Right renal cortex interstitium (tissue), 3 donors: ENCODE data around the gene THADA. TPM values are rescaled to one million over a fixed set of nuclear protein-coding genes. Genes with fewer than 3 reads are reported as not detected.

Experiments
- DNase-seq, 3 donors: peaks; one replicate each; pipeline ENCODE4 v3.0.0-alpha.2; 2013; ENCODE audit warnings: low read depth in 3 of 3, low spot score in 2 of 3
- polyA plus RNA-seq, 3 donors: library from polyadenylated mRNA; unstranded; fragments of 120-200 nt; gene quantifications; one replicate each; pipeline ENCODE4 v1.2.1, GENCODE V29; 2013; ENCODE audit not compliant: insufficient read length in 3 of 3

THADA gene
- polyA plus RNA-seq, 3 donors, result 33.6 to 35.1 (median 34.5) TPM

DNA sequence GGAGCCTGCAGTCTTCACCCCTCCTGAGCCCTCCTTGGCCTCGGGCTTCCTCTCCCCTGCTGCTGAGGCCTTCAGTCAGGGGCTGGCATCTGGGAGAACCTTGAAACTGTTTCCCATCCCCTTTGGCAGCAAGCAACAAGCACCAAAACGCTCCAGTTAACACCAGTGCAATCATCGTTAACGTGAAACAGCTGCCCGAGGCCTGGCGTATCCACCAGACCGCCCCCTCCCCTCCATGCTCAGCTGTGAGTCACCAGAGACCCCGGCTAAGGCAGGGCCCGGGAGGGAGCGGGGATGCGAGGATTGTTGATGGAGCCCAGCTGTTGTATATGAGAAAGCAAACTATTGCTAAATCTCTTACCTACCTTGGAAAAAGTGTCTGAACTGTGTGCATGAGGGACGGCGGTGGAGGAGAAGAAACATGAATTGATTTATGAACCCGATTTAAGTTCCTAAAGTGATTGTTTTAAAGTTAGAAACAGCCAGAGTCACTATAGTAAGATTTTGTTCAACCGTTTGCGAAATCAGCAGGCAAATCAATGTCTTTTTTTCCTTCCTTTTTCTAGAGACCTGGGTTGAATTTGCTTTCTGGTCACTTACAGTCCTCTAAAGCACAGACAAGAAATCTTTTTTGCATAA lies 374.6 kb downstream of the THADA start:
- peak in 2 of 3 donors; percentile 88 to 90 for DNase-seq

DNA sequence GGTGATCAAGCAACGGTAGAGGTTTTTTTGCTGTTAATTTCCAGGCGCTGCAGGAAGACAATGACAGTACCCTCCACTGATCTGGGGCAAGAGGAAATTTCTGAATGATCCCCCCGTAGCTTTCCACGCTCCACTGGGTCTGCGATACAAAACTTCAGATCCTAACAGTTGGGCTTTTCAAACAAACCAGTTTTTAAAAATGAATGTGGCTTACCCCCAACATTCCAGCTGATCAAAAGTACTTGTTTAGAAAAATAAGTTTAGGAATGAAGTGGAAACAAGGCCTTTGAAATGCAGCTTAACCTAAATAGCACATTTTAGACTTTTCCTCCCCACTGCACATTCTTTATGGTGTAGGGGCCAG lies 375.1 kb downstream of the THADA start:
- no peak for DNase-seq

DNA sequence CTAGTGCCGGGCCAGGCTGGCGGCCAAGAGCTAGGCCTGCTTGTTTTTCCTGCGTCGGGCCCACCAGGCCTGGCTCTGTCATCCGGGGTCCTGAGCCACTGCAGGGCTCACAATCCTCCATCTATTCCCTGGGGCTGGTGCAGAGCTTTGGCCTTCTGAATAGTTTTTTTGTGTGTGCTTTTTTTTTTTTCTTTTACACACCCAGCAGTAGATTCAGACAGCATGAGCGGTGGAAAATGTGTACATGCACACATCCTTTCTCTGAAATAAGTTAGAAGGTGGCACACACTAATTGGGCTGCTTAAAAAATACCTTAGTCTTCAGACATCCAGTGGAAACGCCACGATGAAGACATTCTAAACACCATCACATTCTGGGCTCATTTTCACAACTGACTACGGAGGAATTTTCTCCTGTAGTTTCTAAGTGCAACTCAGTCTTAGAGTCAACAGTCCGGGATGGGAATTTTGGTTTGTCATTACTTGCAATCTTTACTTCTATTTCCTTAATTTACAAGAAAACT lies 375.5 kb downstream of the THADA start:
- DNase-seq, result no peak

DNA sequence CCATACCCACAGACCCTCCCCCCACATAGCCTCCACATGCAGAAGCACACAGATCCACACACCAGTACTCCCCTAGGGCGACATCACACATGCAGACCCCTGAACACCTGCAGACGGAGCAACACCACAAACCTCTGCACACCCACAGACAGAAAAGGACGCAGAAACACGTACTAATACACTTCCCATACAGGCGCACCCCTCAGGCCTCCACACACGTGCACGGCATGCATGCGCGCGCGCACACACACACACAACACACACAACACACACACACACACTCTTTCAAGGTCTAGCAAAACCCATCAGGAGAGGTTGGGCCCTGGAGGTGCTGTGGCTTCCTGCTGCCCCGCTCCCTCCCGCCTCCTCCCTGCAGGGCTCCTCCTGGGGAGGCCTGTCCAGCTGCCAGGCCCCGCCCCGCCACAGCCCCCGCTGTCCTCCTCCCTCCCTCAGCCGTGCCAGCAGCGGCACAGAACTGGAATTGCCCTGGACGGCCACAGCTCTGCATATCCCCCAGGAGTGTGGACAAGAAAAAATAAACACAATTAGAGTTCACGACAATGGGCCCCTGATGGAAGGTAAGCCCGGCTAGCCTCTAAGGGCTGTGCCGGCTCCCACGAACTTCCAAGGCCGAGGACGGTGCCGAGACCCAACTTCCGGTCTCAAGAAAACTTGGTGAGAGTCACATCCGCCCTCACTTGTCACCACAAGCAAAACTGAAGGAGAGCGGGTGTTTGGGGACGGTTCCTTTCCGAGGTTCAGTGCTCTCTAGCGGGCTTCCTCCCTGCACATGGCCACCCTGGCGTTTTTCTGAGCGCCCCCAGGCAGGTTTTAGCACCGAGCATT lies 376.2 kb downstream of the THADA start:
- DNase-seq, result no peak

DNA sequence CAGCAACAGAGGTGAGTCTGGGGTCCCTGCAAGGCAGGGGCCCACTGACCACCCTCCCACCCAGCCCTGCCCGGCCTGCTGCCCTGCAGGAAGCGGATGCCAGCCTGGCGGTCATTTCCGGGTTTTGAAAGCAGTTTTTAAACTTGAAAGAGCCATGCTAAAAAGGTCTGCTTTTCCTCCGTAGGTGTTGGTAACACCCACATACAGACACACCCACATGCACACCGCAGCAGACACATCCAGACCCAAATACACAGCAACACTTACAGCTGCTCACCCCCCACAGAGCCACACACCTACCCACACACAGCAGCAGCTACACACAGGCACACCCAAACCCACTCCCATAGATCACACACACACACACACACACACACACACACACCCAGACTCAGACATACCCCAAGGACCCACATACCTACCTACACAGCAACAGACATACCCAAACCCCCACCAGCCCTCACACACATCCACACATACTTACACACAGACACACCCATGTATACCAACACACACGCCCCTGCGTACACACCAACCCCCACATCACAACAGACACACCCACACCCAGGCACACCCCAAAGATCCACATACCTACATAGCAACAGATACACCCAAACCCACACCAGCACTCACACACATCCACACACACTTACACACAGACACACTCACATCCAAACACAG lies 377.0 kb downstream of the THADA start:
- no peak for DNase-seq

DNA sequence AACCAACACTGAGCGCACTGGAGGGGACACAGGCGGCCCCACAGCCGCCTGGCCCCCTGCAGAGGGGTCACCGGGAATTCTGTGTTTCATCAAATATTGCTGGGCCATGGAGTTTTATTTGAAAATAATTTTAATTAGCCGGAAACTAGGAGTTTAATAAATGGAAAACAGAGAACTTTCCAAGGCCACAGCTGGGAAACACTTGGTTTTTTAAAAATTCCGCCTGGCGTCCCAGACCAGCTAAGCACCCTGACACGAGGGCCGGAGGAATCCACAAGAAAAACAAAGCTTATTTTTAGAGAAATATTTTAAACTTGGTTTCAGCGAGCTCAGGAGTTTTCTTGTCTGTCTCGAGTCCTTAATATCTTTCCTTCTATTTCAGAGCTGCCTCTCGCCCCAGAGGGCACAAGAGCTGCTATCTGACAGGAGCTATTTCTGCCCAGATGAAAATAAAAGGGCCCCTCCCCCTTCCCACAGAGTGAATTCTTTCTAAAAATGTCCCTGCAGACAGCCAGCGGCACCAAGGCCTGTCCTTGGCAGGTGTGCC lies 377.6 kb downstream of the THADA start:
- no peak for DNase-seq

DNA sequence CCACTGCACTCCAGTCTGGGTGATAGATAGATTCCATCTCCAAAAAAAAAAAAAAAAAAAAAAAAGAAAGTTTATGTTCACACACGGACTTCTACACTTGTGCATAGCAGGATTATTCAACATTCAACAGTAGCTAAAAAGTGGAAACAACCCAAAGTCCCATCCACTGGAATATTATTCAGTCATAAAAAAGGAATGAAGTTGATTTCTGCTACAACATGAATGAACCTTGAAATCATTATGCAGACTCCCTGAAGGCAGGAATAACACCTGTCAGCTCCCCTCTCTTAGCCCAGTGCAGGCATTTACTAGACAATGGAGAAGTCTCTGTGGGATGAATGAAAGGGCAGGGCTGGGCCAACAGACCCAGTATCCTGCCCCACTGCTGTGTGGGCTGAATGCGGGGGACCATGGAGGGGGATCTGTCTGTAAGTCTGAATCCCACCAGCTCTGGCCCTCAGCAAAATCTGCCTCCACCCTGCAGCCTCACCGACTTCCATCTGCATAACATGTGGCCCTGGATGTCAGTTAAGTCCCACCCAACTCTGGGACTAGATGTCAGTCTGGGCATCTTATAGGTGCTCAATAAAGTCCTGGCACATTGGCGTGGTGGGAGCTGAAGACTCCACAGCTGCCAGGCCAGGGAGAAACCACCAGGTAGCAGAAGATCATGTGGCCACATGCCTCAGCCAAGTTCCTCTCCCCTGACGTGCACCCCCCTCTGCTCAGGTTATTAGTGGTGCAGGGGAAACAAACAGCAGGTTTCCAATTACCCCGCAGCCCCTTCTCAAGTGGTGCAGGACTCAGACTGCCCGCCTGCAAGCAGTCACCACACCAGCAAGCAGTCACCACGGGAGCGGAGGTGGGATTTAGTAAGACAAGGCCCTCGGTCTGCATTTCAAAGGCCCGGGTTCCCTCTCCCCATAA lies 378.3 kb downstream of the THADA start:
- DNase-seq, result no peak

DNA sequence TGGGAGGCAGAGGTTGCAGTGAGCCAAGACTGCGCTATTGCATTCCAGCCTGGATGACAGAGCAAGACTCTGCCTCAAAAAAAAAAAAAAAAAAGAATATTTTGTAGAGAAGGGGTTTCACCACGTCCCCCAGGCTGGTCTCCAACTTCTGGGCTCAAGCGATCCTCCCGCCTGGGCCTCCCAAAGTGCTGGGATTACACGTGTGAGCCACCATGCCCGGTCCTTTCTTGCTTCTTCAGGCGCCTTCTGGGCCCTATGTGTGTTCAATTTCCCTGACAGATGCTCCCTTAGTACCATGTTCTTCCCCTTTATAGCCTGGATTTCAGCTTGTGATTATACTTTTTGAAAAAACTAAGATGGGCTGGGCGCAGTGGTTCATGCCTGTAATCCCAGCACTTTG lies 379.2 kb downstream of the THADA start:
- no peak for DNase-seq

DNA sequence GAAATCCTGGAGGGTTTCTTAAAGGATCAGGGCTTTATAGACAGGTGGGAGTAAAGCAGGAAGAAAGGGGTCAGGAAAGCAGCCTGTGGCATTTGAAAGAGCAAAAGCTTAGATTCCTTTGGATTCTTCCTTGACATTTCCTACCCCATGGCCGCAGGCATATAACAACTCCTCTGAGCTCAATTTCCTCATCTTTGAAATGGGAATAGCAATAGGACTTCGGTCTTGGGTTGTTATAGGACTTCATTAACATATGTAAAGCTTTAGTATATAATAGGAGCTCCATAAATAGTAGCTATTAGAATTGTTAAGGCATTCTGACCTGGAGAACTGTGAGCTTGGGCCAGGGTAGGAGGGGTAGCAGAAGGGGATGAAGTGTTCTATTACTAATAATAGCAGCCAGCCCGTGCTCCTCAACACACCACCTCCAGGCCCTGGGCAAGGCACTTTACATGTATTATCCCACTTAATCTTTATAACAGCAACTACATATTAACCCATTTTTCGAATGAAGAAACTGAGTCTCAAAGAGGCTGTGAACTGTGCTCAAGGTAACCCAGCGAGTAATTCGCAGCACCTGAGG lies 380.1 kb downstream of the THADA start:
- DNase-seq, result no peak

DNA sequence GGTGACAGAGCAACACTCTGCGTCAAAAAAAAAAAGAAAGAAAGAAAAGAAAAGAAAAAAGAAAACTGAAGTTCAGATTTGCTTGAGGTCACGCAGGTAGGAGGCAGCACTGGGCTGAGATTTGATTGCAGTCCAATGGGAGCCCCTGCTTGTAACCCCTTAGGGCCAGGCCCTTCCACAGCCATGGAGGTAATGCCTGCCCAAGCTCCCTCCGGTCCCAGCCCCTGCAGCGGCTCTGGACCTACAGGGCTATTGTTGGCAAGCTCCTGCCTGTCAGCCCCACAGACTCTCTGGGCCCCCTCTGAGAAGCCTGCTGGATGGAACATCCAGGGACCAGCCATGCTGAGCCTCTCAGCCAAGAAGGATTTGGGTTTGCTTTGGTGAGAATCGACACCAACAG lies 381.6 kb downstream of the THADA start:
- no peak for DNase-seq

DNA sequence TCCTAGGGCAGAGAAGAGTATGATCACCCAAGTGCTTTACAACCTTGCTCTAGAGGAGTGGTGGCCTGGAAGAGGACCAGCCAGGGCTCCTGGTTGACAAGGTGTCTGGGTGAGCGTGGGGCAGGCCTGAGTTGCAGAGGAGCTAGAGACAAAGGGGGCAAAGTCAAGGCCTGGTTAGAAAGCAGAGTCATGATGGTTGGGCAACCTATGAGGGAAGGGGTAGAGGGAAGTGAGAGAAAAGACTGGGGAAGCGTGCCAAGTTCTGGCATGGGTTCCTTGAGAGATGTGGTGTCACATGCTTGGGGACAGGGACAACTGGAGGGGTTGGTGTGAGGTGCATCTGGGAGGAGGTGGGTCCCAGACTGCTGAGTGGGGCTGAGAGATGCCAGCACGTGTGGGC lies 382.9 kb downstream of the THADA start:
- no peak for DNase-seq

DNA sequence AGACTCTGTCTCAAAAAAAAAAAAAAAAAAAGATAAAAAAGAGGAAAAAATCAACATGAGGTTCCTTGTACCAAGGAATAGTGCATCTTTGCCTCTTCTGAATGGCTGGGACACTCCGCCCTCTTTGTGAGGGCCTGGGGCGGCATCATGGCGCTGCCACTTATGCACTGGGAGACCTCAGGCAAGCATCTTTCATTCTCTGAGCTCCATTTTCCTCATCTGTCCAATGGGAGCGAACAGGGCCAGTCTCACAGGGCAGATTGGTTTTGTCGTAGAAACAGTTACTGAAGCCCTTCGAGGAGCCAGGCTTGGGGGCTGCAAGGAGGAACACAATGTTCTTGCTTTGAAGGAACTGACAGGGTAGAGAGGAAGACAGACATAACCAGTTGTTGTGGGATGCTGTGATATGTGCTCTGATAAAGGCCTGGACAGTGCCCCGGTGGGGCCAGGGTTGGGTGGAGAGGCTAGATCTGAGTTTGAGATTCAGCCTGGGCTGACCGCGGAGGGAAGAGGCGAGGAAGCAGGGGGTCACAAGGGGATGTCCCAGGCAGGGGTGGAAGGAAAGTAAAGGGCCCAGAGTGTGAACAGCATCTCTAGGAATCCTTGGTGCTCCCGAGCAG lies 383.5 kb downstream of the THADA start:
- DNase-seq, result no peak

DNA sequence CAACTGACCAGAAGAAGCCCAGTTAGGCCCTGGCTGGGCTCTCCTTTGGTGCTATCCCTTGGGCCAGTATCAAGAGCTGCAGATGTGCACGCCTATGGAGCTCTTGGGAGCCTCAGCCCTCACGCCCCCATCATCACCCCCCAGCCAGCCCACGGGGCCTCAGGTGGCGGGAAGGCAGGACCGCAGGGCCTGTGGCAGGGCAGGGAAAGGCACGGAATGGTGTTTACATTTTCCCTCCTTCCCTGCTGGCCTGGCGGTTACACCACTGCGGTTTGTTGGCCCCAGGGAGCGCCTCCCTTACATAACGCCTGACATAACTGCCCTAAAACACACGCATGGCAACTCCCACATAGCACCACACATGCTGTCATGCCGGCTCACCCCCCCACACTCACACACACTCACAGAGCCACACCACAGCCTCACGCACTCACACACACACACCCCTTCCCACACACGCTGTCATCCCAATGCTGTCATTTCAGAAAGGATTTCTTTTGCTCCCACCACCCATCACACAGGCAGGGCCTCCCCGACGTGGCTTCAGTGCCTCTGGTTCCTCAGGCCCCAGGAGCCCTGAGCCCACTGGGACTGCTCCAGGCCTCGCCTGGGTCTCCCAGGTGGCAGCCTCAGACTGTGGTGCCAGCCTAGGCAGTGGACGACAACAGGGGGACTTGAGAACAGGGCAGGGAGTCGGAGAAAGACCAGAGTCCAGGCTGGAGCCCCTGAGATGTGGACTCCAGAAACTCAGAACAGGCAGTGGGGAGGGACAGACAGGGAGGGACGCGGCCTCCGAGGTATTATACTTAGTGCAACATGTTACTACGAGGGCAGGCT lies 385.2 kb downstream of the THADA start:
- DNase-seq, result no peak

DNA sequence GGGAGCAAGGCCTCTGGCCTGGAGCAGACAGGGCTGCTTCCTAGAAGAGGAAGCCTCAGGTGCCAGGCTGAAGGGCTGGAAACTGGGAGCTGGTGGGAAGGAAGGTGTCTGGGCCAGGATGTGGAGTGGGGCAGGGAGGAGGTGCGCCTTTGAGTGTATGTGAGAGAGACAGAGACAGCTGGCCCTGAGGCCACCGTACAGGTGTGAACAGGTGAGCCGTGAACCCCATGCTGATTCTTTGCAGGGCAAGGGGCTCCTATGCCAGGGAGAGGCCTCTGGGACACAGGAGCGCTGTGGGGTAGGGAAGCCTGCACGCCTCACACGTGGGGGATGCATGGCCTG lies 385.7 kb downstream of the THADA start:
- no peak for DNase-seq

DNA sequence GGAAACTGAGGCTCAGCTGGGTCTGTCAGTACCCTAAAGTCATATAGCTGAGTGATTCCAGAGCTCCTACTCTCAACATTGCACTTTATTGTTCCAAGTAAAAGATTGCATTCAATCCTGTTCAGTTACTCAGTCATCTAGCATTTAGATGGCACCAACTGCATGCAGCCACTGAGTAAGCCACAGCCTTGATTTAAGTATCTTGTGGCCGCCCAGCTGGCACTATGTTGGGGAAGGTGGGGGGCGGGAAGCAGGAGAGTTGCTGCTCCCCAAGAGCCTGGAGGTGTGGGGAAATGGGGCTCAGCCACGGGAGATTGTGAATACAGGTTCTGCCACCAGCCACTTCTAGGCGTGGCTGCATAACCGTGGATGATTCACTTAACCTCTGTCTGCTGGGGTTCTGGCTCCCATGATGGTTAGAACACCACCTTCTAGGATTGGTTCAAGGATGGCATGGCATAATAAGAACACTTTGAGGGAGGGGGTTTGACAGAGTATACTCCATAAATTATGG lies 386.6 kb downstream of the THADA start:
- DNase-seq, result no peak

DNA sequence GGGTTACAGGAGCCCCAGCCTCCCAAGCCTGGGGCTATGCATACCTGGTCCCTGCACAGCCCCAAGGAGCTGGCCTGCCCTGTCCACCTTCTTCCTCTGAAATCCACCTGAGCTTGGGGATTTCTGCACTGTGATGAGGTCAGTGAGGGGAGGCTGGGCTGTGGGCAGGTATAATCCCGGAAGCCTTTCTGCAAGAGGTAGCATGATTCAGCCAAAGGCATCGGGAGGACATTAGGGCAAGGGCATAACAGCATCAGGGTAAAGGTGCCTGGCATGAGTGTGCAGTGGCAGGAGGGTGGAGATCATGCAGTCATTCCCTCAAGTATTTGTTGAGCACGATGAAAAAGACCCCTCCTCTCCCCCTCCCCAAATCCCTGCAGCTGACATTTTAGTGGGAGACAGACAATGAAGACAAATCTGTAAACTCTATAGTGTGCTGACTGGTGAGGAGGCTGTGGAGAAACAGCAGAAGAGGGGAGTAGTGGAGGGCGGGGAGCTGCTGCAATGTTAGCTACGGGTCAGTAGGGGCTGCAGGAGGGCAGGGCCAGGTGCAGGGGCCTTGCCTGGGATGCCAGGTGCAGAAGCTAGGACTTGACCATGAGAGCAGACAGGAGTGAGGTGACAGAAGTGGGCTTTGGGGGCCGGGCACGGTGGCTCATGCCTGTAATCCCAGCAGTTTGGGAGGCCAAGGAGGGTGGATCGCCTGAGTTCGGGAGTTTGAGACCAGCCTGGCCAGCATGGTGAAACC lies 388.1 kb downstream of the THADA start:
- no peak for DNase-seq

DNA sequence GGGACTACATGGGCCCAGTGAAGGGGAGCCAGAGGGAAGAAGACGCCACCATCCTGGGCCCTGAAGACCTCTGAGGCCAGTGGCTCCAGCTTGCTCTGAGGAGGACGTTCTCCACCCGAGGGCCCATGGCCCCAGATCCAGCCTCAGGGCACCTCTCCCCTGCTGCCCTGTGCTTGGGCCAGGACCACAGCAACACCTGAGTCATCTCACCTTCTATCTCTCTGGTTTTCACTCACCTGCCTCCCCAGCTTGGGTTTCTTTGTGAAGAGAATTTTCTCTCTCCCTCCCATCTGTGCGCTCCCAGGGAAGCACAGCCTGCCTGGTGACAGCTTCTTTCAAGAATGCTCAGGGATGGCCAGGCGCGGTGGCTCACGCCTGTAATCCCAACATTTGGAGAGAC lies 389.2 kb downstream of the THADA start:
- no peak for DNase-seq

DNA sequence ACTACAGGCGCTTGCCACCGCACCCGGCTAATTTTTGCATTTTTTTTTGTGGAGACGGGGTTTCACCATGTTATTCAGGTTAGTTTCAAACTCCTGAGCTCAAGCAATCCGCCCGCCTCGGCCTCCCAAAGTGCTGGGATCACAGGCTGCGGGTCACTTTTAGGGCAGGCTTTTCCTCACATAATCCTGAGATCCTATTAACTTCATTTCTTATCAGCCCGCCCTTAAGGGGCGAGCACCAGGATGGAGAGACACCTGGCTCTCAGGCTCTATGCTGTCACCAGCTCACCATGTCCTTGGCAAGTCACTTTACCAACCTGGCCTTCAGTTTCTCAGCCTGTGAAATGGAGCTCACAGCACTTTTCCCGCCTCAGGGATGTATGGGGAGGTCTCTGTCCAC lies 392.5 kb downstream of the THADA start:
- no peak for DNase-seq
